Natural killer cell treated with Interleukin-12 subunit alpha and Interleukin-12 subunit beta and Interleukin-15 and Interleukin-18, amount 100 ng/mL, for 72 hours (primary cell): ENCODE measurements around the gene AIP. TPM values are rescaled to one million over a fixed set of nuclear protein-coding genes. Genes with fewer than 3 reads are reported as not detected.
A peak's percentile ranks its signal among the peaks of the same experiment; 100 is the strongest.
"Not testable (repeated sequence)": the region's sequence is repeated elsewhere in the genome, so short reads cannot be mapped to it uniquely, and the experiment has no call there.

ENCODE experiments used
- ATAC-seq, 2 donors: fragments of 150-1000 bp; cut with Tn5 transposase in 1 of 2; sonication (Bioruptor Pico), chemical (Tn5 transposase) in 1 of 2; 2 replicates each; pipeline ENCODE4 v1.10.0; 2021
- DNase-seq: peaks from one replicate; pipeline ENCODE4 v3.0.0; 2022; ENCODE audit warnings: low spot score
- H3K27ac Mint-ChIP-seq, 2 donors: 1 replicate in 1 of 2; 2 replicates in 1 of 2; pipeline ENCODE4 v1.8.0; 2022; ENCODE audit warnings: mixed read lengths in 2 of 2, mild to moderate bottlenecking in 1 of 2, moderate library complexity in 1 of 2
- H3K27me3 Mint-ChIP-seq, 2 donors: 1 replicate in 1 of 2; 2 replicates in 1 of 2; pipeline ENCODE4 v1.8.0; 2022; ENCODE audit warnings: mixed read lengths in 2 of 2
- H3K36me3 Mint-ChIP-seq: one replicate; pipeline ENCODE4 v1.8.0; 2022; ENCODE audit warnings: mixed read lengths
- H3K4me1 Mint-ChIP-seq, 2 donors: 1 replicate in 1 of 2; 2 replicates in 1 of 2; pipeline ENCODE4 v1.8.0; 2022; ENCODE audit warnings: low read depth in 2 of 2, mixed read lengths in 2 of 2, mild to moderate bottlenecking in 1 of 2
- H3K4me3 Mint-ChIP-seq: one replicate; pipeline ENCODE4 v1.8.0; 2022; ENCODE audit warnings: mixed read lengths
- H3K9me3 Mint-ChIP-seq: 2 replicates; pipeline ENCODE4 v1.8.0; 2022; ENCODE audit warnings: mixed read lengths
- total RNA-seq, 2 donors: library from RNA; stranded (reverse); gene quantifications; one replicate each; pipeline ENCODE4 v1.2.3, GENCODE V29; 2022

The AIP gene
- total RNA-seq, 2 donors from 2014 or later, result 120 to 140 TPM

- Mint-ChIP-seq H3K4me1 (peaks cover 12 to 14% of the 10 kb centered on the region in 2 donors), H3K4me3 (peak within 1 kb of the TSS; percentile 87), H3K27me3 (no peaks in the 10 kb centered on the region), H3K9me3 (no peaks in the 10 kb centered on the region), H3K27ac (peak within 1 kb of the TSS; percentile 60 to 85), H3K36me3 (no peaks in the 10 kb centered on the region)
- DNase-seq, result peak; percentile 96
- peak; percentile 94 for ATAC-seq
Observed at GRCh38 chr11:67468759-67469507, 13.9 kb upstream of the AIP start, which contains the start of gene TMEM134. TSS of gene TMEM134 (minus strand) at chr11:67469251. CDS start at chr11:67469192, 59 bp downstream.

DNA sequence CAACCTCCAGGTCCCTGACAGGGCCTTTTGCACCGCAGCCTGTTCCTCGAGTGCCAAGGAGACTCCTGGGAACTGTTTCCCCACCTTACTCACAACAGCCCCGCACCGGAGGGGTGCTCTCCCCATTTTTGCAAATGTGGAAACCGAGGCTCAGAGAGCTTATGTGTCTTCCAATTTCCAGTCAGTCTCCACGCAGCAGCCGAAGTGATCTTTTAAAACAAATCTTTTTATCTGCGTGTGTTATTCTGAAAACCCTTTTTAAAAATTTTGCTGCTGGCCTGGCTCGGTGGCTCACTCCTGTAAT, 13.4 kb upstream of the AIP start:
- H3K4me3 Mint-ChIP-seq, result peak overlapping the region; percentile 87
- peaks cover 12 to 14% of the 10 kb centered on the region in 2 donors for H3K4me1 Mint-ChIP-seq
- ATAC-seq (no peak), DNase-seq (no peak)
- no peak overlapping the region for H3K27ac Mint-ChIP-seq
- no peaks in the 10 kb centered on the region for H3K36me3 Mint-ChIP-seq
- H3K27me3 Mint-ChIP-seq, result no peaks in the 10 kb centered on the region
- H3K9me3 Mint-ChIP-seq, result no peaks in the 10 kb centered on the region

DNA sequence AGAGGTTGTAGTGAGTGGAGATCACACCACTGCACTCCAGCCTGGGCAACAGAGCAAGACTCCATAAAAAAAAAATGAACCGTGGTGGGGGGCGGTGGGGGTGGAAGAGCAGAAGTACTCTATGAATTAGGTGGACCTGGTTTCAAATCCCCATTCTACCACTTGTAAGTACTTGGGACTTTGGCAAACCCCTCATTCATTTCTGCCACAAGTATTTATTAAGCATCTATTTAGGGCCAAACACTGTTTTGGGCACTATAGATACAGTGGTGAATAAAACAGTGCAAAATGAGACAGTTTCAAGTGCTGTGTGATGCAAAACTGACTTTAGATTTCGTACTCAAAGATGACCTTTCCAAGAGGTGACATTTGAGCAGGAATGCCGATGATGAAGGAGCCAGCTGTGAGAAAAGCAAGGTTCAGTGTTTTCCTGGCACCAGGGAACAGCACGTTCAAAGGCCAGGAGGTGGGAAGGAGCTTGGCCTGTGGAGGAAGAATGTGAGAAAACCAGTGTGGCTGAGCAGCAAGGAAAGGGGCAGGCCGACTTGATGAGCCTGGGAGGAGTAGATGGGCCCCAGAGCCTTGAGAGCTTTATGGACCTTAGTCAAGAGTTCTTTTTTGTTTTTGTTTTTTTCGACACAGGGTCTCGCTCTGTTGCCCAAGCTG, 12.4 kb upstream of the AIP start:
- ATAC-seq, result no peak

DNA sequence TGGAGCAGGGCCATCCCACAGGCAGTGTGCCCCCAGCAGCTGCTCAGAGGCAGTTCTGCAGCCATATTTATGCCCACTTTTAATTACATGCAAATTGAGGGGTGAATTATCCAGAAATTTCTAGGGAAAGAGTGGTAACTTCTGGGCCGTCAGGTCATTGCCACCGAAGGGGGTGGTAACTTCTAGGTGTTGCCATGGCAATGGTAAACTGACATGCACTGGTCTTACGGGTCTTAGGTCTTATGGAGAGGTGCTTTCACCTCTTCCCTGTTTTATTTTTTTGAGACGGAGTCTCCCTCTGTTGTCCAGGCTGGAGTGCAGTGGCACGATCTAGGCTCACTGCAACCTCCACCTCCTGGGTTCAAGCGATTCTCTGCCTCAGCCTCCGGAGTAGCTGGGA, 9.9 kb upstream of the AIP start:
- Mint-ChIP-seq H3K9me3 (no peaks in the 10 kb centered on the region), H3K4me1 (peaks cover 4 to 6% of the 10 kb centered on the region in 2 donors), H3K27me3 (no peaks in the 10 kb centered on the region), H3K27ac (no peak overlapping the region), H3K4me3 (no peak overlapping the region), H3K36me3 (no peaks in the 10 kb centered on the region)
- DNase-seq, result no peak
- no peak for ATAC-seq

More for the DNA sequence above, 12.4 kb upstream of the AIP start:
- no peak for DNase-seq
- H3K27me3 Mint-ChIP-seq, result no peaks in the 10 kb centered on the region
- no peak overlapping the region for H3K4me3 Mint-ChIP-seq
- no peaks in the 10 kb centered on the region for H3K36me3 Mint-ChIP-seq
- H3K27ac Mint-ChIP-seq, result no peak overlapping the region
- peaks cover 10 to 12% of the 10 kb centered on the region in 2 donors for H3K4me1 Mint-ChIP-seq
- no peaks in the 10 kb centered on the region for H3K9me3 Mint-ChIP-seq

DNA sequence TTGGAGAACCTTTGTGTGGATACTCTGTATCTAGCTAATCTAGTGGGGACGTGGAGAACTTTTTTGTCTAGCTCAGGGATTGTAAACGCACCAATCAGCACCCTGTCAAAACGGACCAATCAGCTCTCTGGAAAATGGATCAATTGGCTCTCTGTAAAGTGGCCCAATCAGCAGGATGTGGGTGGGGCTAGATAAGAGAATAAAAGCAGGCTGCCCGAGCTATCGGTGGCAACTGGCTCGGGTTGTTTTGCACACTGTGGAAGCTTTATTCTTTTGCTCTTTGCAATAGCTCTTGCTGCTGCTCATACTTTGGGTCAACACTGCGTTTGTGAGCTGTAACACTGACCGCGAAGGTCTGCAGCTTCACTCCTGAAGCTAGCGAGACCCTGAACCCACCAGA, 6.1 kb upstream of the AIP start:
- H3K36me3 Mint-ChIP-seq, H3K27ac Mint-ChIP-seq, H3K4me1 Mint-ChIP-seq, H3K9me3 Mint-ChIP-seq, DNase-seq, H3K4me3 Mint-ChIP-seq, ATAC-seq, H3K27me3 Mint-ChIP-seq: not testable (repeated sequence)

- not testable (repeated sequence) for H3K36me3 Mint-ChIP-seq, H3K27me3 Mint-ChIP-seq, ATAC-seq
Observed at GRCh38 chr11:67477344-67478050, 5.3 kb upstream of the AIP start.

GRCh38 chr11:67482275-67482826, 475 bp upstream of the AIP start:
- H3K9me3 Mint-ChIP-seq, result no peaks in the 10 kb centered on the region
- H3K27me3 Mint-ChIP-seq, result no peaks in the 10 kb centered on the region
- H3K4me3 Mint-ChIP-seq, result peak overlapping the region; percentile 96
- H3K36me3 Mint-ChIP-seq, result peaks cover 1% of the 10 kb centered on the region
- H3K27ac Mint-ChIP-seq, result peak overlapping the region; percentile 94 to 96
- H3K4me1 Mint-ChIP-seq, result peaks cover 42 to 45% of the 10 kb centered on the region in 2 donors
- ATAC-seq (no peak), DNase-seq (peak; percentile 28)

More at GRCh38 chr11:67477344-67478050, 5.3 kb upstream of the AIP start:
- not testable (repeated sequence) for H3K27ac Mint-ChIP-seq, H3K4me3 Mint-ChIP-seq, H3K4me1 Mint-ChIP-seq, DNase-seq, H3K9me3 Mint-ChIP-seq

DNA sequence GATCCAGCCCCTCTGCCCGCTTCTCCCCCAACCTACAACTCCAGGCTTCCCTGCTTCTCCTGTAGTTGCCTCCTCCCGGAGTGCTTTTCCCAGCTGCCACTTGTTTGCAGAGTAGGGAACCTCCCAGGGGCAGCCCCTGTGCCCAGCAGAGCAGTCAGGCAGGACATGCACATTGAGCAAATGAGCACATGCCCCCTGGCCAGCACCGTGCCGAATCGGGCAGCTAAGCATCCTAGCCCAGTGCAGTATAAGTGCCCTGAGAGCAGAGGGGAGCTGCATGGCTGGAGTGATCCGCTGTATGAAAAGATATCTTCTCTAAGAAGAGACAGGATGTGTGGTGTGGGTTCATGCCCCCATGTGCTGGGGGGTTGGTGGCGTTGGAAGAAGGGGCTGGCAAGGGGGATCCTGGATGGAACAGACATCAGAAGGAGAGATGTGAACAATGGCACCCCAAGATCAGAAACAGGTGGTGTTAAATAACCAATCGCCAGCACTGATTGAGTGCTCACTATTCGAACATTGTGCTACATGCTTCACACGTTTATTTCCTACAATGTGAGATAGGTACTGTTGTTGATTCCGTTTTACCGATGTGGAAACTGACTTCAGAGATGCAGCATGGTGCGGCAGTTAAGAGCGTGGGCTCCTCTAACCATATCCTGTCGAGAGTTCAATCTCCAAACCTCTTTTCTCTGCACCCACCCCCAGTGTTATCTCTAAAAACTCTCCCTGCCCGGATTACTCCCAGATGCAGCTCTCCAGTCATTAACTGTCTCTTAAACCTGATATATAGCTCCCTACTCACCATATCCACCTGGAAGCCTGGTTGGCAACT, 1.2 kb downstream of the AIP start:
- Mint-ChIP-seq H3K36me3 (peaks cover 7% of the 10 kb centered on the region), H3K4me1 (peaks cover 57 to 58% of the 10 kb centered on the region in 2 donors)

DNA sequence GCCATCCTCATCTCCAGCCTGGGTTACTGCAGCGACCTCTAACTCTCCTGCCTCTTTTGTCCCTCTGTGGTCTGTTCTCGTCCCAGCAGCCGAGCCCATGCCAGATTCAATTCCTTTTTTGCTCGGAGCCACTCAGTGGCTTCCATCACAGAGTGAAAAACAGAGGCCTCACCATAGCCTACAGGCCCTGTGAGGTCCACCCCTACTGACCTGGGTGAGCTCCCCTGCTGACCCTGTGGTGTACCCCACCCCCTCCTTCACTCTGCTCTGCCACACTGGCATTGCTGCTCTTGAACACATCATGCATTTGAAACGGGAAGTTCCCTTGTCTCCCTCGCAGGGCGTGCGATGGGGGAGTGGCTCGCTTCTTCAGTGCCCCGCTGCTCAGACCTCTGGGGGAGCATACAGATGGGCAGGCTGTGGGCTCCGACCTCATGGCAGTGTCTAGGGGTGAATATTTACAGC, 2.1 kb downstream of the AIP start:
- ATAC-seq, result peak in 1 of 2 donors; percentile 28
- no peaks in the 10 kb centered on the region for H3K9me3 Mint-ChIP-seq

More for the DNA sequence above, 1.2 kb downstream of the AIP start:
- peak overlapping the region; percentile 96 for H3K4me3 Mint-ChIP-seq
- DNase-seq (peak; percentile 58), ATAC-seq (peak in 1 of 2 donors; percentile 18)
- H3K27ac Mint-ChIP-seq, result peak overlapping the region; percentile 94 to 96
- no peaks in the 10 kb centered on the region for H3K9me3 Mint-ChIP-seq
- no peaks in the 10 kb centered on the region for H3K27me3 Mint-ChIP-seq

GRCh38 chr11:67485873-67486361, 3.1 kb downstream of the AIP start:
- ATAC-seq, result peak in 1 of 2 donors; percentile 1
- peaks cover 63% of the 10 kb centered on the region in 2 donors for H3K4me1 Mint-ChIP-seq
- H3K36me3 Mint-ChIP-seq, result not testable (repeated sequence)

More for the DNA sequence above, 2.1 kb downstream of the AIP start:
- Mint-ChIP-seq H3K36me3 (peaks cover 7% of the 10 kb centered on the region), H3K4me1 (peaks cover 61 to 62% of the 10 kb centered on the region in 2 donors), H3K4me3 (peak overlapping the region; percentile 96), H3K27me3 (no peaks in the 10 kb centered on the region), H3K27ac (peak overlapping the region; percentile 94 to 96)
- peak; percentile 65 for DNase-seq

DNA sequence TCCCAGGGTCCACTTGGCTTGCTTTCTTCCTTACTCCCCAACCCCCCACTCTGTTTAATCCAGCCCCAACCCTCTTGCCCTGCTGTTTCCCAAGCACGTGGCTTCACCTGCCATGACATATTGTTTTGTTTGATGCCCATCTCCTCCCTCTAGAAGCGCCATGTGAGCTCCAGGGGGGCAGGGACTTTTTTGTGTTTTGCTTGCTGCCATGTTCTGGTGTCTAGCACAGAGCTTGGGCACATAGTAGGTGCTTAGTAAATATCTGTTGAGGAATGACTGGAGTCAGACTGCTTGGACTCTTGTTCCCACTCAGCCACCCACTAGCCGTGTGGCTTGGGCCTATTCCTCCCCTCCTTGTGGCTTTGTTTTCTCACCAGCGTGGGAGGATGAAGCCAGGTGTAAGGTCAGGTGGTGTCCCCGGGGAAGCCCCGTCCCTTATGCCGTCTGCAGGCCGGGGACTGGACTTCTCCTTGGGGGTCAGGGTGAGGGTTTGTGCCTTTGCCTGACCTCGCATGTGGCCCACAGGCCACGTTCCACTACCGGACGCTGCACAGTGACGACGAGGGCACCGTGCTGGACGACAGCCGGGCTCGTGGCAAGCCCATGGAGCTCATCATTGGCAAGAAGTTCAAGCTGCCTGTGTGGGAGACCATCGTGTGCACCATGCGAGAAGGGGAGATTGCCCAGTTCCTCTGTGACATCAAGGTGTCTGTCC, 3.8 kb downstream of the AIP start:
- H3K27me3 Mint-ChIP-seq, result no peaks in the 10 kb centered on the region
- no peaks in the 10 kb centered on the region for H3K9me3 Mint-ChIP-seq
- ATAC-seq (no peak), DNase-seq (peak; percentile 65)
- H3K36me3 Mint-ChIP-seq, result peaks cover 7% of the 10 kb centered on the region
- H3K27ac Mint-ChIP-seq, result peak overlapping the region; percentile 94 to 96
- H3K4me1 Mint-ChIP-seq, result peaks cover 63 to 64% of the 10 kb centered on the region in 2 donors
- H3K4me3 Mint-ChIP-seq, result peak overlapping the region; percentile 77

More at GRCh38 chr11:67485873-67486361, 3.1 kb downstream of the AIP start:
- H3K27me3 Mint-ChIP-seq, H3K9me3 Mint-ChIP-seq: not testable (repeated sequence)
- H3K4me3 Mint-ChIP-seq, result peak overlapping the region; percentile 77
- peak overlapping the region; percentile 94 to 96 for H3K27ac Mint-ChIP-seq
- DNase-seq, result peak; percentile 62

- H3K4me1 Mint-ChIP-seq, result peaks cover 44 to 45% of the 10 kb centered on the region in 2 donors
- H3K27me3 Mint-ChIP-seq, result no peaks in the 10 kb centered on the region
- no peak for ATAC-seq
- no peak for DNase-seq
- no peaks in the 10 kb centered on the region for H3K9me3 Mint-ChIP-seq
- H3K36me3 Mint-ChIP-seq, result peaks cover 7% of the 10 kb centered on the region
- H3K27ac Mint-ChIP-seq, result peak overlapping the region; percentile 39 to 94
- H3K4me3 Mint-ChIP-seq, result peak overlapping the region; percentile 52
Observed at GRCh38 chr11:67489203-67489884, 6.5 kb downstream of the AIP start.
